ENCODE measurements around the gene PRDM9. TPM values are rescaled to one million over a fixed set of nuclear protein-coding genes. Genes with fewer than 3 reads are reported as not detected.
A peak's percentile ranks its signal among the peaks of the same experiment; 100 is the strongest.
"Not testable (repeated sequence)": the region's sequence is repeated elsewhere in the genome, so short reads cannot be mapped to it uniquely, and the experiment has no call there.

The PRDM9 gene
- total and polyA plus RNA-seq, 3 experiments from 2014 or later, result not detected

GRCh38 chr5:23482642-23483041 is 24.8 kb upstream of the PRDM9 start:
- DNase-seq, result no peak
- Histone ChIP-seq H3K36me3 (ENCODE audit: insufficient read depth, low read length) (no peaks in the 10 kb centered on the region), H3K4me3 (ENCODE audit: low read length) (no peak overlapping the region), H3K27me3 (ENCODE audit: insufficient read depth, low read length, poor library complexity, severe bottlenecking) (no peaks in the 10 kb centered on the region), H3K4me1 (ENCODE audit: insufficient read depth, low read length) (no peaks in the 10 kb centered on the region), H3K27ac (ENCODE audit: low read depth, low read length) (no peak overlapping the region), H3K9me3 (ENCODE audit: low read length) (no peaks in the 10 kb centered on the region)
- Mint-ChIP-seq H3K36me3 (no peaks in the 10 kb centered on the region), H3K9me3 (peaks cover 9 to 23% (median 16%) of the 10 kb centered on the region in 5 donors), H3K27ac (no peak overlapping the region), H3K27me3 (no peaks in the 10 kb centered on the region), H3K4me1 (no peaks in the 10 kb centered on the region), H3K4me3 (no peak overlapping the region)
- CTCF ChIA-PET, result no interaction called here
- POLR2A ChIA-PET, result no interaction called here

GRCh38 chr5:23483090-23483489 is 24.3 kb upstream of the PRDM9 start:
- Histone ChIP-seq H3K36me3 (ENCODE audit: insufficient read depth, low read length) (no peaks in the 10 kb centered on the region), H3K4me1 (ENCODE audit: insufficient read depth, low read length) (no peaks in the 10 kb centered on the region), H3K9me3 (ENCODE audit: low read length) (no peaks in the 10 kb centered on the region), H3K27me3 (ENCODE audit: insufficient read depth, low read length, poor library complexity, severe bottlenecking) (no peaks in the 10 kb centered on the region), H3K27ac (ENCODE audit: low read depth, low read length) (no peak overlapping the region), H3K4me3 (ENCODE audit: low read length) (no peak overlapping the region)
- POLR2A ChIA-PET, result no interaction called here
- Mint-ChIP-seq H3K27me3 (no peaks in the 10 kb centered on the region), H3K36me3 (no peaks in the 10 kb centered on the region), H3K4me3 (no peak overlapping the region), H3K4me1 (no peaks in the 10 kb centered on the region), H3K27ac (no peak overlapping the region), H3K9me3 (peaks cover 9 to 25% (median 16%) of the 10 kb centered on the region in 5 donors)
- CTCF ChIA-PET, result no interaction called here
- DNase-seq, result no peak

DNA sequence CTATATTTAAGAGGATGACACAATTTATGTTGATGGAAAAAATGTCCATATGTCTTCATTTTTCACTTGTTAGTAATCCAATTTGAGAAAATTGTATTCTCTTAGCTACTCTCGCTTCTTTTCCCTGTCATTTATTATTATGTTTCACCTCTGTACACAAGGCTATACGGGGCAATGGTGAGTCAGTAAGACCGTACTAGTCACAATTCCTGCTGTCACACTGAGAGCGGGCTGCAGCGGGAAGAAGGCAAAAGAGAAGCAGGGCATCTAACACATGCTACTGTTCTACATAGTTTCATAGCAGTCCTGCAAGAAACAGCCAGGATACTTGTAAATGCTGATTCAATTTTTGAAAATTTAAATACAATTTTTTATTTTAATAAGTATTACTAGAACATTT is 23.3 kb upstream of the PRDM9 start:
- Mint-ChIP-seq H3K4me1 (no peaks in the 10 kb centered on the region), H3K27me3 (no peaks in the 10 kb centered on the region), H3K27ac (no peak overlapping the region), H3K4me3 (no peak overlapping the region), H3K36me3 (no peaks in the 10 kb centered on the region), H3K9me3 (peaks cover 11 to 26% (median 17%) of the 10 kb centered on the region in 5 donors)
- H3K27me3 ChIP-seq (ENCODE audit: insufficient read depth, low read length, poor library complexity, severe bottlenecking), result no peaks in the 10 kb centered on the region
- ChIA-PET POLR2A (no interaction called here), CTCF (no interaction called here)
- H3K4me1 ChIP-seq (ENCODE audit: insufficient read depth, low read length), result no peaks in the 10 kb centered on the region
- no peaks in the 10 kb centered on the region for H3K36me3 ChIP-seq (ENCODE audit: insufficient read depth, low read length)
- no peak overlapping the region for H3K4me3 ChIP-seq (ENCODE audit: low read length)
- no peak overlapping the region for H3K27ac ChIP-seq (ENCODE audit: low read depth, low read length)
- DNase-seq, result no peak
- no peaks in the 10 kb centered on the region for H3K9me3 ChIP-seq (ENCODE audit: low read length)

DNA sequence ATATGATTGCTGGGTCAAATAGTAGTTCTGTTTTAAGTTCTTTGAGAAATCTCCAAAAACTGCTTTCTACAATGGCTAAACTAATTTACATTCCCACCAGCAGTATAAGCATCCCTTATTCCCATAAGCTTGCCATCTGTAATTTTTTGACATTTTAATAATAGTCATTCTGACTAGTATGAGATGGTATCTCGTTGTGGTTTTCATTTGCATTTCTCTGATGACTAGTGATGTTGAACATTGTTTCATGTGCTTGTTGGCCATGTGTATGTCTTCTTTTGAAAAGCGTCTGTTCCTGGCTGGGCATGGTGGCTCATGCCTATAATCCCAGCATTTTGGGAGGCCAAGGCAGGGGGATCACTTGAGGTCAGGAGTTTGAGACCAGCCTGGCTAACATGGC is 21.2 kb upstream of the PRDM9 start:
- POLR2A ChIA-PET; H3K27me3 Mint-ChIP-seq; H3K27ac Mint-ChIP-seq; H3K36me3 ChIP-seq (ENCODE audit: insufficient read depth, low read length); H3K27me3 ChIP-seq (ENCODE audit: insufficient read depth, low read length, poor library complexity, severe bottlenecking); H3K4me3 ChIP-seq (ENCODE audit: low read length); H3K9me3 ChIP-seq (ENCODE audit: low read length); H3K36me3 Mint-ChIP-seq; H3K4me3 Mint-ChIP-seq; H3K4me1 ChIP-seq (ENCODE audit: insufficient read depth, low read length); DNase-seq; CTCF ChIA-PET; H3K4me1 Mint-ChIP-seq; H3K27ac ChIP-seq (ENCODE audit: low read depth, low read length): not testable (repeated sequence)
- peaks cover 10 to 32% (median 17%) of the 10 kb centered on the region in 5 donors for H3K9me3 Mint-ChIP-seq

GRCh38 chr5:23490993-23491392 is 16.4 kb upstream of the PRDM9 start:
- H3K9me3 Mint-ChIP-seq, result peaks cover 8 to 36% (median 21%) of the 10 kb centered on the region in 5 donors
- POLR2A ChIA-PET, result no interaction called here
- DNase-seq, result no peak
- no peaks in the 10 kb centered on the region for H3K27me3 ChIP-seq (ENCODE audit: insufficient read depth, low read length, poor library complexity, severe bottlenecking)
- no peaks in the 10 kb centered on the region for H3K9me3 ChIP-seq (ENCODE audit: low read length)
- H3K27me3 Mint-ChIP-seq, result no peaks in the 10 kb centered on the region
- no peaks in the 10 kb centered on the region for H3K36me3 Mint-ChIP-seq
- H3K4me1 ChIP-seq (ENCODE audit: insufficient read depth, low read length), result no peaks in the 10 kb centered on the region
- no peak overlapping the region for H3K4me3 Mint-ChIP-seq
- H3K36me3 ChIP-seq (ENCODE audit: insufficient read depth, low read length), result no peaks in the 10 kb centered on the region
- CTCF ChIA-PET, result no interaction called here
- no peak overlapping the region for H3K4me3 ChIP-seq (ENCODE audit: low read length)
- H3K27ac ChIP-seq (ENCODE audit: low read depth, low read length), result no peak overlapping the region
- H3K4me1 Mint-ChIP-seq, result no peaks in the 10 kb centered on the region
- H3K27ac Mint-ChIP-seq, result no peak overlapping the region

GRCh38 chr5:23494558-23494957 is 12.9 kb upstream of the PRDM9 start:
- Histone ChIP-seq H3K4me3 (ENCODE audit: low read length) (no peak overlapping the region), H3K27ac (ENCODE audit: low read depth, low read length) (no peak overlapping the region), H3K36me3 (ENCODE audit: insufficient read depth, low read length) (no peaks in the 10 kb centered on the region), H3K4me1 (ENCODE audit: insufficient read depth, low read length) (no peaks in the 10 kb centered on the region), H3K9me3 (ENCODE audit: low read length) (no peaks in the 10 kb centered on the region), H3K27me3 (ENCODE audit: insufficient read depth, low read length, poor library complexity, severe bottlenecking) (no peaks in the 10 kb centered on the region)
- Mint-ChIP-seq H3K27me3 (no peaks in the 10 kb centered on the region), H3K36me3 (no peaks in the 10 kb centered on the region), H3K4me1 (no peaks in the 10 kb centered on the region), H3K27ac (no peak overlapping the region), H3K9me3 (peaks cover under 1 to 25% (median 3%) of the 10 kb centered on the region in 5 donors), H3K4me3 (no peak overlapping the region)
- ChIA-PET POLR2A (no interaction called here), CTCF (no interaction called here)
- no peak for DNase-seq

DNA sequence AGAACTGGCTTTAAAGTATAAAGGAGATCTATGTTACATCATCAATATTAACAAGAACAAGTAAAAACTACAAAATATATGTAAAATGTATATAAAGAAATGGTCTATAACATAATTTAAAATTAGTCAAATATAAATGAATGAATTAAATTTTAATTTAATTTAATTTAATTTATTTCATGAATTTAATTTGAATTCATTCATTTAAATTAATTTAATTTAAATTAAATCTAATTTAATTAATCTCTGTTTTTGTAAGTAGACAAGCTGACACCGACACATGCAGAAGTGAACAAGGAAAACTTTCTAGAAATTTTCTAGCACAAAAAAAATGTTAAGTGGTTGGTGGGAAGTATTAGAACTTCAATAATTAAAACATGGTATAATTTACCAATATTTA is 10.8 kb upstream of the PRDM9 start:
- no peaks in the 10 kb centered on the region for H3K27me3 ChIP-seq (ENCODE audit: insufficient read depth, low read length, poor library complexity, severe bottlenecking)
- ChIA-PET POLR2A (no interaction called here), CTCF (no interaction called here)
- Mint-ChIP-seq H3K27me3 (no peaks in the 10 kb centered on the region), H3K4me3 (no peak overlapping the region), H3K4me1 (no peaks in the 10 kb centered on the region), H3K27ac (no peak overlapping the region), H3K9me3 (peaks cover 4 to 16% (median 11%) of the 10 kb centered on the region in 5 donors), H3K36me3 (no peaks in the 10 kb centered on the region)
- H3K9me3 ChIP-seq (ENCODE audit: low read length), result no peaks in the 10 kb centered on the region
- DNase-seq, result no peak
- H3K27ac ChIP-seq (ENCODE audit: low read depth, low read length), result no peak overlapping the region
- no peaks in the 10 kb centered on the region for H3K36me3 ChIP-seq (ENCODE audit: insufficient read depth, low read length)
- no peak overlapping the region for H3K4me3 ChIP-seq (ENCODE audit: low read length)
- H3K4me1 ChIP-seq (ENCODE audit: insufficient read depth, low read length), result no peaks in the 10 kb centered on the region

DNA sequence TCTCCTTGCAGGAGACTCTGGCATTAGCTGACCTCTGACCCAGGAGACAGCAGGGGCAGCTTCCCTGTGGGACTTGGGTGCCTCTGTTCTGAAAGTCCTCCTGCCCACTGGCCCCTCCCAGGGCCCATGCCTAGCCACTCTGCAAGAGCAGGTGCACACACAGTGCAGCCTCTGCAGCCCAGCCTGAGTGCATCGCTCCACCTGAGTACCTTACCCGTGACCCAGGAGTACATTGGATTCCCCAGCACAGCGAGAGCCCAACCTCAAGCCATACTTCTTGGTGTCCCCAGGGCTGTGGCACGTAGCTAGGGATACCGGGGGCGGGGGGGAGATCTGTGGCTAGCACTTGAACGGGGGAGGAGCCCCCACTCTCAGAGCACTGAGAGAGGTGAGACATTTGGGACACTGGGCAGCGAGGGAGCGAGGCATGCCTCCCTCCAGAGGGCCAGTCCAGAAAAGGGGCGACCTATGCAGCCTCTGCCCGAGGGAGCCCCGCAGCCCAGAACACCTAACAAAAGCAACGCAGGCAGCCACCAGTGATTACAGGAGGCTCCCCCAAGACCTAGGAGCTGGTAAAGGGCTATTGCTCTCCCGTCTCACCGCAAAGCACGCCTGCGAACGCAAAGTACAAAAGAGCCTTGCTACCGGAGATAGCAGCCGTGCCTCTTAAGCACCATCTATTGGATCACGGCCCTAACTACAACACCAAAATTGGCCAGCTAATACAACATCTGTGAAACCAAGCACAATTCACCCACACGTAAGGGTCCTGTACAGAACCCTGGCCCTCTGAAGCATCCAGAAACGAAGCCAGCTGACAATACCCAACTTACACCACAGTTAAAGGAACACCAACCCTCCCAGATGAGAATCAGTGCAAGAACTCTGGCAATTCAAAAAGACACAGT is 826 bp upstream of the PRDM9 start:
- Histone ChIP-seq H3K27me3 (ENCODE audit: insufficient read depth, low read length, poor library complexity, severe bottlenecking) (no peaks in the 10 kb centered on the region), H3K36me3 (ENCODE audit: insufficient read depth, low read length) (no peaks in the 10 kb centered on the region), H3K9me3 (ENCODE audit: low read length) (no peaks in the 10 kb centered on the region), H3K4me3 (ENCODE audit: low read length) (no peak overlapping the region), H3K4me1 (ENCODE audit: insufficient read depth, low read length) (no peaks in the 10 kb centered on the region), H3K27ac (ENCODE audit: low read depth, low read length) (no peak overlapping the region)
- peak overlapping the region in 1 of 7 donors; percentile 43 for H3K4me3 Mint-ChIP-seq
- no peak for DNase-seq
- H3K9me3 Mint-ChIP-seq, result peaks cover 9 to 32% (median 18%) of the 10 kb centered on the region in 5 donors
- H3K4me1 Mint-ChIP-seq, result no peaks in the 10 kb centered on the region
- ChIA-PET CTCF (no interaction called here), POLR2A (no interaction called here)
- H3K36me3 Mint-ChIP-seq, result peaks cover 0 to 2% (median 0%) of the 10 kb centered on the region in 3 donors
- no peaks in the 10 kb centered on the region for H3K27me3 Mint-ChIP-seq
- H3K27ac Mint-ChIP-seq, result no peak overlapping the region

All from CD8-positive, alpha-beta memory T cell (primary cell).